AG04450 (cell line): ENCODE measurements around the gene RPS2. TPM values are rescaled to one million over a fixed set of nuclear protein-coding genes. Genes with fewer than 3 reads are reported as not detected.
"Not testable (repeated sequence)": the region's sequence is repeated elsewhere in the genome, so short reads cannot be mapped to it uniquely, and the experiment has no call there.

Experiments used
- CTCF ChIA-PET: fragments of 300-600, 350-600 bp; formaldehyde crosslinking; extraction: SDS; loops from one replicate; lab custom pipeline; 2022; ENCODE audit warnings: antibody characterized with exemption, inconsistent platforms; lab: Charles Lee
- POLR2A ChIA-PET: fragments of 350-600 bp; formaldehyde crosslinking; extraction: SDS; loops from one replicate; lab custom pipeline; 2021; ENCODE audit warnings: antibody characterized with exemption, inconsistent platforms; lab: Yijun Ruan, JAX
- DNase-seq: peaks from one replicate; pipeline ENCODE4 v3.0.0-alpha.2; 2011; ENCODE audit warnings: low read depth, low spot score
- H3K27ac ChIP-seq: one replicate; pipeline ENCODE4 v1.5.1; 2012; ENCODE audit warnings: low read depth, low read length, control low read depth
- H3K27me3 ChIP-seq: one replicate; pipeline ENCODE4 v1.6.0; 2012; ENCODE audit warnings: low read length; ENCODE audit not compliant: control insufficient read depth, insufficient read depth
- H3K4me3 ChIP-seq: 2 replicates; pipeline ENCODE4 v1.5.1; 2011; ENCODE audit warnings: mild to moderate bottlenecking, low read depth, low read length, control low read depth
- H3K9me3 ChIP-seq: 2 replicates; pipeline ENCODE4 v1.5.1; 2012; ENCODE audit warnings: low read length; ENCODE audit not compliant: control insufficient read depth, insufficient read depth
- CTCF ChIP-seq: IDR thresholded peaks from 2 replicates; pipeline ENCODE4 v1.5.1; 2011; ENCODE audit warnings: low read depth, low read length, control low read depth, inconsistent platforms
- polyA plus RNA-seq: library from polyadenylated mRNA; depleted of rRNA; stranded (reverse); fragments of >200 nt; gene quantifications from 2 replicates; pipeline ENCODE4 v1.2.3, GENCODE V29; 2011

The RPS2 gene
- polyA plus RNA-seq, 1 experiment = 2,494 TPM

- POLR2A ChIA-PET = no interaction called here
- Histone ChIP-seq H3K27ac (no peak overlapping the region), H3K4me3 (no peak overlapping the region), H3K9me3 (no peaks in the 10 kb centered on the region; the same call in 1 of the 2 replicates), H3K27me3 (peaks cover 40% of the 10 kb centered on the region)
- DNase-seq = no peak
- CTCF ChIA-PET = interaction anchor here (0.6 to 1.0 kb wide), 2 partner anchors 41 to 62 kb away, joined by 5 to 8 read pairs; no protein-coding TSS in a partner anchor
- no peak for TF ChIP-seq CTCF
Observed at GRCh38 chr16:1926271-1926670, 38.4 kb downstream of the RPS2 start.

GRCh38 chr16:1924095-1924494, 40.5 kb downstream of the RPS2 start:
- no peak for TF ChIP-seq CTCF
- no peak overlapping the region for H3K27ac ChIP-seq
- H3K9me3 ChIP-seq = peaks cover 3% of the 10 kb centered on the region; the same call in 1 of the 2 replicates
- DNase-seq = no peak
- POLR2A ChIA-PET = no interaction called here
- CTCF ChIA-PET = interaction anchor here (1.0 kb wide), 1 partner anchor 37 kb away, joined by 3 read pairs; no protein-coding TSS in a partner anchor
- H3K27me3 ChIP-seq = peaks cover 58% of the 10 kb centered on the region
- H3K4me3 ChIP-seq = no peak overlapping the region

- peak; percentile 31; the same call in 1 of the 2 replicates for TF ChIP-seq CTCF
- Histone ChIP-seq H3K4me3 (no peak overlapping the region), H3K27me3 (peaks cover 64% of the 10 kb centered on the region), H3K27ac (no peak overlapping the region), H3K9me3 (peaks cover 3% of the 10 kb centered on the region; the same call in 1 of the 2 replicates)
- ChIA-PET CTCF (interaction anchor here (0.8 to 1.0 kb wide), 2 partner anchors 36 to 89 kb away, joined by 3 read pairs; no protein-coding TSS in a partner anchor), POLR2A (no interaction called here)
- no peak for DNase-seq
Observed at GRCh38 chr16:1923299-1924034, 41.2 kb downstream of the RPS2 start.

GRCh38 chr16:1922357-1922756, 42.3 kb downstream of the RPS2 start:
- no peak overlapping the region for H3K4me3 ChIP-seq
- no peak for DNase-seq
- no peak overlapping the region for H3K27ac ChIP-seq
- H3K27me3 ChIP-seq = peaks cover 69% of the 10 kb centered on the region
- peaks cover 3% of the 10 kb centered on the region; the same call in 1 of the 2 replicates for H3K9me3 ChIP-seq
- TF ChIP-seq CTCF = no peak
- ChIA-PET CTCF (no interaction called here), POLR2A (no interaction called here)

- H3K4me3 ChIP-seq = no peak overlapping the region
- ChIA-PET CTCF (no interaction called here), POLR2A (no interaction called here)
- H3K9me3 ChIP-seq = peaks cover 3% of the 10 kb centered on the region; the same call in 1 of the 2 replicates
- TF ChIP-seq CTCF = no peak
- no peak overlapping the region for H3K27ac ChIP-seq
- peaks cover 85% of the 10 kb centered on the region for H3K27me3 ChIP-seq
- DNase-seq = no peak
Observed at GRCh38 chr16:1920727-1921171, 43.9 kb downstream of the RPS2 start.

GRCh38 chr16:1920122-1920521, 44.5 kb downstream of the RPS2 start:
- POLR2A ChIA-PET, H3K27ac ChIP-seq, CTCF ChIA-PET, H3K9me3 ChIP-seq, DNase-seq, H3K4me3 ChIP-seq: not testable (repeated sequence)
- peaks cover 87% of the 10 kb centered on the region for H3K27me3 ChIP-seq
